ENCODE data around the gene CKAP2L.

DNA sequence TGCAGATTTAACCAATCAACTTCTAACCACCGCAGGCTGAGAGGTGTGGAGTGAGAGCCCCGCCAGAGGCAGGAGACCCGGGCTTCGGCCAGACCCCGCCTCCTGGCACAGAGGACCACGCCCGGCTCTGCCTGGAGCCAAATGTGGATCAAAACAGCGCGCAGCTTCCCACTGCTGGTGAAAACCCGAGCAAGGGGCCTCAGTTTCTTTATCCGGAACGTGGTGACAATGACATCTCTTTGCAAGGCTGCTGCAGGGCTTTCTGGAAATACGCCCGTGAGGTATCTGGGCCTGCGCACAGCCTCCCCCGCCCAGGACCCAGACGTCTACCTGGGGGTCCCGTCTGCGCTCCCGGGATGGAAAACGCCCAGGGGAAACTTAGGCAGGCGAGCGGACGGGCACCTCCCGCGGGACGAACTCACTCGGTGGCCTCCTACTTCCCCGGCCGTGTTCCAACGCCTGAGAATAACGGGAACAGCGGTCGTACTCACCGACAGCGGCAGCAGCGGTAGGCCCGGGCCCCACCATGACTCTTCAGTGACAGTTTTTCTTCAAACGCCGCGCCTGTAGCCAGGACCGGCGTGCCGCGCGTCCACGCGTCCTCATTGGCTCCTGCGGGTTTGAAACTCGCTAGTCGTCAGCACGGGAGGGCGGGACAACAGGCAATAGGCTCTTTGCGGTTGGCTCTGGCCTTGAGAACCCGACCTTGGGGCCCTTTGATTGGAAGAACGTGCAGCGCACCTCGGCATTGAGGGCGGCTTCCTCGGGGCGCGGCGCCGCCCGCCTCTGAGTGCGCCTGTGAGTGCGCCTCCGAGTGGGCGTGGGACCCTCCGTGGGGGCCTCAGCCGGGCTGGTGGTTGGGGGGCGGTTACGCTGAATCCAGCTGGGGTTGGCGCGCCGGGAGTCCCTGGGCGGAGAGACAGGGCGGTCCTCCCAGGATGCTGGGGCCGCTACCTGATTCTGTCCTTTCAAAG is at the start of gene CKAP2L:
- TF ChIP-seq CTCF (IDR thresholded peaks at IDR 0.05; ENCODE audit: low read length) = no peak
- TF ChIP-seq EZH2 (optimal IDR thresholded peaks at IDR 0.05; ENCODE audit: low read depth, low read length) = no peak

Measured in MM.1S (cell line).